Osteocyte (in vitro differentiated cells): ENCODE results near the gene CERCAM. TPM values are rescaled to one million over a fixed set of nuclear protein-coding genes. Genes with fewer than 3 reads are reported as not detected.

ENCODE experiments used
- DNase-seq: peaks from one replicate; pipeline ENCODE4 v3.0.0; 2021; ENCODE audit warnings: mixed read lengths; ENCODE audit not compliant: unreplicated experiment; ENCODE audit errors: extremely low spot score
- H3K27ac Mint-ChIP-seq: one replicate; pipeline ENCODE4 v1.8.0; 2021; ENCODE audit warnings: mild to moderate bottlenecking, mixed read lengths; ENCODE audit not compliant: unreplicated experiment
- H3K27me3 Mint-ChIP-seq: one replicate; pipeline ENCODE4 v1.8.0; 2021; ENCODE audit warnings: mixed read lengths; ENCODE audit not compliant: unreplicated experiment
- H3K36me3 Mint-ChIP-seq: one replicate; pipeline ENCODE4 v1.8.0; 2021; ENCODE audit warnings: mixed read lengths; ENCODE audit not compliant: unreplicated experiment
- H3K4me1 Mint-ChIP-seq: one replicate; pipeline ENCODE4 v1.8.0; 2021; ENCODE audit warnings: mixed read lengths; ENCODE audit not compliant: unreplicated experiment
- H3K4me3 Mint-ChIP-seq: one replicate; pipeline ENCODE4 v1.8.0; 2021; ENCODE audit warnings: mild to moderate bottlenecking, moderate library complexity, mixed read lengths; ENCODE audit not compliant: unreplicated experiment
- H3K9me3 Mint-ChIP-seq: one replicate; pipeline ENCODE4 v1.8.0; 2021; ENCODE audit warnings: mixed read lengths; ENCODE audit not compliant: unreplicated experiment
- CTCF ChIP-seq: fragments of 200-600 bp; sonication (generic); IDR thresholded peaks from 2 replicates; pipeline ENCODE4 v1.5.0; 2021; ENCODE audit warnings: antibody characterized with exemption, mild to moderate bottlenecking, moderate library complexity
- total RNA-seq: library from RNA; stranded (reverse); gene quantifications from 2 replicates; pipeline ENCODE4 v1.2.1, GENCODE V29; 2021

CERCAM gene
- total RNA-seq, 1 donor from 2014 or later: 128 TPM

- TF ChIP-seq CTCF: no peak
- Mint-ChIP-seq H3K4me3 (peak overlapping the region; percentile 89), H3K27me3 (no peaks in the 10 kb centered on the region), H3K36me3 (peaks cover 13% of the 10 kb centered on the region), H3K4me1 (peaks cover 13% of the 10 kb centered on the region), H3K27ac (peak overlapping the region; percentile 89), H3K9me3 (no peaks in the 10 kb centered on the region)
- DNase-seq: peak; percentile 88
Measured at GRCh38 chr9:128456613-128457061, 36.0 kb downstream of the CERCAM start.

- peak overlapping the region; percentile 89 for H3K27ac Mint-ChIP-seq
- peaks cover 13% of the 10 kb centered on the region for H3K4me1 Mint-ChIP-seq
- DNase-seq: no peak
- peak overlapping the region; percentile 89 for H3K4me3 Mint-ChIP-seq
- H3K36me3 Mint-ChIP-seq: peaks cover 15% of the 10 kb centered on the region
- TF ChIP-seq CTCF: no peak
- no peaks in the 10 kb centered on the region for H3K9me3 Mint-ChIP-seq
- H3K27me3 Mint-ChIP-seq: no peaks in the 10 kb centered on the region
Measured at GRCh38 chr9:128457207-128457606, 36.5 kb downstream of the CERCAM start.

- Mint-ChIP-seq H3K4me1 (peaks cover 13% of the 10 kb centered on the region), H3K27me3 (no peaks in the 10 kb centered on the region), H3K4me3 (no peak overlapping the region), H3K27ac (no peak overlapping the region), H3K36me3 (peaks cover 20% of the 10 kb centered on the region), H3K9me3 (no peaks in the 10 kb centered on the region)
- DNase-seq: no peak
- TF ChIP-seq CTCF: no peak
Measured at GRCh38 chr9:128459011-128459410, 38.4 kb downstream of the CERCAM start.

GRCh38 chr9:128469070-128469469, 48.4 kb downstream of the CERCAM start:
- peaks cover 3% of the 10 kb centered on the region for H3K4me1 Mint-ChIP-seq
- no peaks in the 10 kb centered on the region for H3K9me3 Mint-ChIP-seq
- H3K36me3 Mint-ChIP-seq: peaks cover 10% of the 10 kb centered on the region

GRCh38 chr9:128470560-128470959, 49.9 kb downstream of the CERCAM start:
- Mint-ChIP-seq H3K36me3 (peaks cover 17% of the 10 kb centered on the region), H3K4me1 (peaks cover 3% of the 10 kb centered on the region), H3K27ac (no peak overlapping the region), H3K9me3 (no peaks in the 10 kb centered on the region), H3K4me3 (no peak overlapping the region), H3K27me3 (no peaks in the 10 kb centered on the region)
- DNase-seq: no peak
- no peak for TF ChIP-seq CTCF

More at GRCh38 chr9:128469070-128469469, 48.4 kb downstream of the CERCAM start:
- no peak for TF ChIP-seq CTCF
- Mint-ChIP-seq H3K27me3 (no peaks in the 10 kb centered on the region), H3K4me3 (no peak overlapping the region), H3K27ac (no peak overlapping the region)
- no peak for DNase-seq
